Tibial nerve (tissue), 4 donors: ENCODE results near the gene ABTB1.

ENCODE experiments used
- EP300 ChIP-seq, 2 donors: sonication (generic); formaldehyde crosslinking; IDR thresholded peaks; one replicate each; pipeline ENCODE4 v1.6.1; 2017; ENCODE audit warnings: antibody characterized with exemption in 2 of 2, mild to moderate bottlenecking in 1 of 2
- POLR2A ChIP-seq, 2 donors: fragments of 450-650 bp; IDR thresholded peaks; one replicate each; pipeline ENCODE4 v1.6.1; 2017; ENCODE audit warnings: antibody characterized with exemption in 2 of 2, mild to moderate bottlenecking in 2 of 2, moderate library complexity in 2 of 2
- TF ChIP-seq, protein P1 (sequence below), 5 experiments: fragments of 200-600 bp in 3 of 5; fragments of 450-650 bp in 2 of 5; sonication (generic) in 3 of 5; IDR thresholded peaks; one replicate each; pipeline ENCODE4 v1.5.1; 2016 to 2019; ENCODE audit warnings: antibody characterized with exemption in 5 of 5, mild to moderate bottlenecking in 3 of 5, moderate library complexity in 2 of 5

DNA sequence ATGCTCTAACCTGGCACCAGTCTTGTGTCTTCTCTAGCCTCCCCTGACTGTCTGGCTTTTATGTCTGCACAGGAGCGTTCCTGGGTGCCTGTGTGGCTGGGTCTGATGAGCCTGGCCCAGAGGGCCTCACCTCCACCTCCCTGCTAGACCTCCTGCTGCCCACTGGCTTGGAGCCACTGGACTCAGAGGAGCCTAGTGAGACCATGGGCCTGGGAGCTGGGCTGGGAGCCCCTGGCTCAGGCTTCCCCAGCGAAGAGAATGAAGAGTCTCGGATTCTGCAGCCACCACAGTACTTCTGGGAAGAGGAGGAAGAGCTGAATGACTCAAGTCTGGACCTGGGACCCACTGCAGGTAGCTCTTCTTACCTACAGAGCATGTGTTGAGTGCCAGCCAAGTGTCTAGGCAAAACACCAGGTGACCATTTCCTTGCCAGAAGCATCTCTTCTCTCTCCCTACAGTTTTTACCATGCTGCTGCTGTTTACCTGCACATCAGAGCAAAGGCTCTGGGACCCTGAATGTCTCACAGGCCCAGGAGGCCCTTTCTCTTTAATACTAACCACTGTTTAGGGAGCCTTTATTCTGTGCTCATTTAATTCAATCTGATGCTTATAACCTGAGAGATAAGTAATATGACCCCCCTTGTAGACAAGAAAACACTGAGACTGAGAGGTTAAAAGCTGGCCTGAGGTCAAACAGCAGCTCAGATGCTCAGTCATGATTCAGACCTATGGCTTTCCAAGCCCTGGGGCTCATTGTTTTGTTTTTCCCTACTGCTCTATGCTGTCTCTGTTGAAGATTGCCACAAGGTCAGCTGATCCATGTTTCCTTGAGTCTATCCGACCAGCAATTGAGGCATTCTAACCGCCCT, 33.3 kb upstream of the ABTB1 start:
- TF ChIP-seq, protein P1, sequence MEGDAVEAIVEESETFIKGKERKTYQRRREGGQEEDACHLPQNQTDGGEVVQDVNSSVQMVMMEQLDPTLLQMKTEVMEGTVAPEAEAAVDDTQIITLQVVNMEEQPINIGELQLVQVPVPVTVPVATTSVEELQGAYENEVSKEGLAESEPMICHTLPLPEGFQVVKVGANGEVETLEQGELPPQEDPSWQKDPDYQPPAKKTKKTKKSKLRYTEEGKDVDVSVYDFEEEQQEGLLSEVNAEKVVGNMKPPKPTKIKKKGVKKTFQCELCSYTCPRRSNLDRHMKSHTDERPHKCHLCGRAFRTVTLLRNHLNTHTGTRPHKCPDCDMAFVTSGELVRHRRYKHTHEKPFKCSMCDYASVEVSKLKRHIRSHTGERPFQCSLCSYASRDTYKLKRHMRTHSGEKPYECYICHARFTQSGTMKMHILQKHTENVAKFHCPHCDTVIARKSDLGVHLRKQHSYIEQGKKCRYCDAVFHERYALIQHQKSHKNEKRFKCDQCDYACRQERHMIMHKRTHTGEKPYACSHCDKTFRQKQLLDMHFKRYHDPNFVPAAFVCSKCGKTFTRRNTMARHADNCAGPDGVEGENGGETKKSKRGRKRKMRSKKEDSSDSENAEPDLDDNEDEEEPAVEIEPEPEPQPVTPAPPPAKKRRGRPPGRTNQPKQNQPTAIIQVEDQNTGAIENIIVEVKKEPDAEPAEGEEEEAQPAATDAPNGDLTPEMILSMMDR (IDR thresholded peaks at IDR 0.05): no peak
- TF ChIP-seq POLR2A (IDR thresholded peaks at IDR 0.05): no peak
- TF ChIP-seq EP300 (IDR thresholded peaks at IDR 0.05): no peak
